GM12891 (cell line): ENCODE measurements around the gene GPR55.

Source experiments
- POLR2A ChIP-seq: IDR thresholded peaks from 2 replicates; pipeline ENCODE4 v1.6.1; 2011; ENCODE audit warnings: low read depth, low read length, control low read depth
- POLR2AphosphoS5 ChIP-seq: IDR thresholded peaks from 2 replicates; pipeline ENCODE4 v1.6.1; 2011; ENCODE audit warnings: low read depth, low read length, control low read depth
- SPI1 ChIP-seq: IDR thresholded peaks from 2 replicates; pipeline ENCODE4 v1.6.1; 2011; ENCODE audit warnings: low read depth, low read length, control low read depth

- TF ChIP-seq POLR2A (no peak), POLR2AphosphoS5 (no peak), SPI1 (no peak)
Measured at GRCh38 chr2:230899786-230900185, 25.3 kb downstream of the GPR55 start.
